HL-60 (cell line): ENCODE results near the gene DGKI.

ENCODE experiments used
- POLR2AphosphoS5 ChIP-seq: IDR thresholded peaks from 2 replicates; pipeline ENCODE4 v1.6.1; 2012; ENCODE audit warnings: low read depth
- TF ChIP-seq, protein P1 (sequence below): IDR thresholded peaks from one replicate; pipeline ENCODE4 v1.5.1; 2011; ENCODE audit warnings: low read length, control low read depth, inconsistent platforms; ENCODE audit not compliant: insufficient read depth

DNA sequence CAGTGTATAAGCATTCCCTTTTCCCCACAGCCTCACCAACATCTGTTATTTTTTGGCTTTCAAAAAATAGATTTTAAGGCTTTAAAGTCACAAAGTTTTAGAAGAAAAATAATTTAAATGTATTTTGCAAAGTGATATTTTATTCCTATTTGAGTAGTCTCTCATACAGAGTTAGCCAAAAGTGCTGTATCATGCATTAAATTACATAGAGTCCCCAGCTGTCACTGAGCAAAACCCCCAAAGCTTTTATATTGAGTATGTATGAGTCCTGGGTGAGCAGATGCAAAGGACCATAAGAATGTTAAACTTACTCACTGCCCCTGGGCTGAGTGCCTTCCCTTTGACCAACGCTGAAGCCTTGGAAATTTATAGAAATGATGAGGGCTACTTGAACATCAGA, 432.9 kb downstream of the DGKI start:
- TF ChIP-seq, protein P1, sequence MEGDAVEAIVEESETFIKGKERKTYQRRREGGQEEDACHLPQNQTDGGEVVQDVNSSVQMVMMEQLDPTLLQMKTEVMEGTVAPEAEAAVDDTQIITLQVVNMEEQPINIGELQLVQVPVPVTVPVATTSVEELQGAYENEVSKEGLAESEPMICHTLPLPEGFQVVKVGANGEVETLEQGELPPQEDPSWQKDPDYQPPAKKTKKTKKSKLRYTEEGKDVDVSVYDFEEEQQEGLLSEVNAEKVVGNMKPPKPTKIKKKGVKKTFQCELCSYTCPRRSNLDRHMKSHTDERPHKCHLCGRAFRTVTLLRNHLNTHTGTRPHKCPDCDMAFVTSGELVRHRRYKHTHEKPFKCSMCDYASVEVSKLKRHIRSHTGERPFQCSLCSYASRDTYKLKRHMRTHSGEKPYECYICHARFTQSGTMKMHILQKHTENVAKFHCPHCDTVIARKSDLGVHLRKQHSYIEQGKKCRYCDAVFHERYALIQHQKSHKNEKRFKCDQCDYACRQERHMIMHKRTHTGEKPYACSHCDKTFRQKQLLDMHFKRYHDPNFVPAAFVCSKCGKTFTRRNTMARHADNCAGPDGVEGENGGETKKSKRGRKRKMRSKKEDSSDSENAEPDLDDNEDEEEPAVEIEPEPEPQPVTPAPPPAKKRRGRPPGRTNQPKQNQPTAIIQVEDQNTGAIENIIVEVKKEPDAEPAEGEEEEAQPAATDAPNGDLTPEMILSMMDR = no peak
- no peak for TF ChIP-seq POLR2AphosphoS5
